K562 (cell line): ENCODE results near the gene TUBB4B. TPM values are rescaled to one million over a fixed set of nuclear protein-coding genes. Genes with fewer than 3 reads are reported as not detected.

ENCODE experiments used
- CTCFL ChIP-seq: IDR thresholded peaks from 2 replicates; pipeline ENCODE4 v1.6.1; 2011; ENCODE audit warnings: borderline replicate concordance, low read depth, mild to moderate bottlenecking, moderate library complexity, low read length; ENCODE audit not compliant: insufficient read depth, poor library complexity, severe bottlenecking
- CUX1 ChIP-seq: fragments of 200-800 bp; sonication (Bioruptor generic); IDR thresholded peaks from 2 replicates; pipeline ENCODE4 v1.6.1; 2016; ENCODE audit warnings: missing genetic modification characterization, missing compliant biosample characterization
- DIDO1 ChIP-seq: fragments of 450-650 bp; IDR thresholded peaks from 2 replicates; pipeline ENCODE4 v1.6.1; 2016; ENCODE audit warnings: low read depth, missing biosample characterization, missing genetic modification characterization
- EP400 ChIP-seq: fragments of 450-650 bp; IDR thresholded peaks from 2 replicates; pipeline ENCODE4 v1.6.1; 2017; ENCODE audit warnings: antibody characterized with exemption, mild to moderate bottlenecking, moderate library complexity
- FOXK2 ChIP-seq, 2 experiments: fragments of 450-650 bp; IDR thresholded peaks in 1 of 2; conservative IDR thresholded peaks in 1 of 2; 2 replicates each; pipeline ENCODE4 v1.6.1; 2016; ENCODE audit warnings: low read depth in 2 of 2, mild to moderate bottlenecking in 1 of 2
- HNRNPH1 ChIP-seq: fragments of 200-400 bp; formaldehyde crosslinking; optimal IDR thresholded peaks from 2 replicates; pipeline ENCODE3; 2017; ENCODE audit warnings: low read depth, mild to moderate bottlenecking, low read length, moderate library complexity
- ILF3 ChIP-seq: fragments of 450-650 bp; IDR thresholded peaks from 2 replicates; pipeline ENCODE4 v1.6.1; 2018; ENCODE audit warnings: antibody characterized with exemption, mild to moderate bottlenecking, moderate library complexity, borderline replicate concordance
- NCOA2 ChIP-seq, 2 experiments: fragments of 450-650 bp; IDR thresholded peaks; 2 replicates each; pipeline ENCODE4 v1.6.1; 2018; ENCODE audit warnings: mild to moderate bottlenecking in 2 of 2, moderate library complexity in 1 of 2; ENCODE audit not compliant: partially characterized antibody in 2 of 2
- SIN3B ChIP-seq: fragments of 450-650 bp; IDR thresholded peaks from 2 replicates; pipeline ENCODE4 v1.6.1; 2017; ENCODE audit warnings: low read depth, mild to moderate bottlenecking, moderate library complexity
- TCF3 ChIP-seq: sonication (generic); formaldehyde crosslinking; IDR thresholded peaks from 2 replicates; pipeline ENCODE4 v1.4.0; 2020; ENCODE audit warnings: mild to moderate bottlenecking, missing genetic modification reagents
- THRB ChIP-seq: fragments of 450-650 bp; formaldehyde crosslinking; conservative IDR thresholded peaks from 2 replicates; pipeline ENCODE4 v1.4.0; 2022; ENCODE audit warnings: mild to moderate bottlenecking, missing genetic modification characterization
- TRIM28 ChIP-seq: fragments of 450-650 bp; IDR thresholded peaks from 2 replicates; pipeline ENCODE4 v1.6.1; 2017
- ZFP30 ChIP-seq: fragments of 250-450 bp; sonication (Bioruptor Pico); IDR thresholded peaks from 2 replicates; pipeline ENCODE4 v1.8.0; 2022; ENCODE audit warnings: moderate library complexity, mild to moderate bottlenecking, inconsistent platforms, borderline replicate concordance
- ZNF165 ChIP-seq: fragments of 250-450 bp; sonication (Bioruptor Pico); IDR thresholded peaks from 2 replicates; pipeline ENCODE4 v1.4.0; 2020; ENCODE audit warnings: borderline replicate concordance
- ZNF253 ChIP-seq: fragments of 250-450 bp; sonication (Bioruptor Pico); conservative IDR thresholded peaks from 2 replicates; pipeline ENCODE4 v1.6.1; 2021; ENCODE audit warnings: mild to moderate bottlenecking
- ZNF3 ChIP-seq: fragments of 250-450 bp; sonication (Bioruptor Pico); IDR thresholded peaks from 2 replicates; pipeline ENCODE4 v1.5.0; 2021; ENCODE audit warnings: mild to moderate bottlenecking, moderate library complexity
- ZNF316 ChIP-seq: fragments of 450-650 bp; IDR thresholded peaks from 2 replicates; pipeline ENCODE4 v1.6.1; 2016
- ZNF347 ChIP-seq: fragments of 450-650 bp; formaldehyde crosslinking; IDR thresholded peaks from 2 replicates; pipeline ENCODE4 v1.4.0; 2020; ENCODE audit warnings: low read depth, mild to moderate bottlenecking, moderate library complexity
- ZNF583 ChIP-seq: fragments of 250-450 bp; sonication (Bioruptor Pico); IDR thresholded peaks from 2 replicates; pipeline ENCODE4 v1.4.0; 2020
- ZNF696 ChIP-seq: fragments of 250-450 bp; sonication (Bioruptor Pico); conservative IDR thresholded peaks from 2 replicates; pipeline ENCODE4 v1.4.0; 2020; ENCODE audit warnings: mild to moderate bottlenecking, moderate library complexity
- polyA plus RNA-seq, 8 experiments: library from polyadenylated mRNA; depleted of rRNA in 4 of 8; stranded (reverse) in 5 of 8; unstranded in 3 of 8; fragments of >200 nt; fragmentation: Nextera tagmentation in 2 of 8; fragmentation: Illumina TruSeq in 1 of 8; extraction: Ambion mirVana in 2 of 8; extraction: Trizol in 1 of 8; gene quantifications; 2 replicates each; pipeline versions ENCODE4 v1.2.1 to v1.2.3, GENCODE V29; 2011 to 2014; ENCODE audit warnings: inconsistent platforms in 1 of 8, missing spikeins in 1 of 8
- total RNA-seq, 7 experiments: library from RNA; depleted of rRNA in 6 of 7; stranded (reverse); fragments of >200 nt in 6 of 7; fragmentation: Illumina TruSeq in 2 of 7; extraction: Trizol in 2 of 7; gene quantifications; 2 replicates each; pipeline versions ENCODE4 v1.2.1 to v1.2.3, GENCODE V29; 2011 to 2021; ENCODE audit warnings: low replicate concordance in 1 of 7

TUBB4B gene
- total and polyA plus RNA-seq, 9 of the 15 experiments (the other 6 are each of a cell fraction or from before 2014, with no cell fraction given): 24.1 to 443 (median 268) TPM

GRCh38 chr9:137243626-137244485, 2.8 kb downstream of the TUBB4B start (continued):
- 0 out of 2 replicates have a peak, but pooled peaks have one; percentile 47 for TF ChIP-seq ZNF347 (CRISPR knock-in tag)
- no peak for TF ChIP-seq TRIM28
- no peak for TF ChIP-seq ZNF316
- TF ChIP-seq HNRNPH1: no peak
- no peak for TF ChIP-seq ZNF696 (CRISPR knock-in tag)
- no peak for TF ChIP-seq CTCFL
- TF ChIP-seq THRB: peak; percentile 96
- no peak for TF ChIP-seq EP400
- TF ChIP-seq FOXK2 (conservative IDR thresholded peaks at IDR 0.05 in 1 of 2, IDR thresholded peaks at IDR 0.05 in 1 of 2; ENCODE audit: low read depth in 2 of 2): no peak
- TF ChIP-seq ZNF253 (CRISPR knock-in tag): no peak
- TF ChIP-seq ILF3: no peak
- TF ChIP-seq ZNF3 (CRISPR knock-in tag): no peak
- no peak for TF ChIP-seq CUX1
- no peak for TF ChIP-seq ZNF583 (CRISPR knock-in tag)
- TF ChIP-seq ZNF165 (CRISPR knock-in tag): no peak
- TF ChIP-seq TCF3: no peak
- no peak for TF ChIP-seq DIDO1
- no peak for TF ChIP-seq ZFP30 (CRISPR knock-in tag)
- no peak for TF ChIP-seq NCOA2 (IDR thresholded peaks at IDR 0.05; ENCODE audit: partially characterized antibody in 2 of 2)
- TF ChIP-seq SIN3B: no peak
